Spleen (tissue), 11 donors: ENCODE data around the gene C12orf43. TPM values are rescaled to one million over a fixed set of nuclear protein-coding genes. Genes with fewer than 3 reads are reported as not detected.

Source experiments
- DNase-seq: peaks from one replicate; pipeline ENCODE4 v3.0.0-alpha.2; 2020
- H3K27ac ChIP-seq, 8 donors: fragments of 200-600 bp; sonication (generic) in 7 of 8; 1 replicate in 4 of 8; 2 replicates in 4 of 8; pipeline versions ENCODE4 v1.5.0 to v1.8.0; 2016 to 2021; ENCODE audit warnings: inconsistent platforms in 4 of 8, mild to moderate bottlenecking in 4 of 8, moderate library complexity in 1 of 8
- H3K27me3 ChIP-seq, 7 donors: fragments of 200-600 bp; sonication (generic) in 6 of 7; replicated peaks in 1 of 7; 1 replicate in 4 of 7; 2 replicates in 3 of 7; pipeline versions ENCODE4 v1.5.0 to v1.8.0; 2016 to 2021; ENCODE audit warnings: inconsistent platforms in 3 of 7, mild to moderate bottlenecking in 1 of 7
- H3K36me3 ChIP-seq, 6 donors: fragments of 200-600 bp; sonication (generic) in 5 of 6; 1 replicate in 4 of 6; 2 replicates in 2 of 6; pipeline versions ENCODE4 v1.5.0 to v1.8.0; 2016 to 2021; ENCODE audit warnings: inconsistent platforms in 2 of 6
- H3K4me1 ChIP-seq, 6 donors: fragments of 200-600 bp; sonication (generic) in 5 of 6; 1 replicate in 3 of 6; 2 replicates in 3 of 6; pipeline versions ENCODE4 v1.5.0 to v1.8.0; 2016 to 2021; ENCODE audit warnings: inconsistent platforms in 3 of 6
- H3K4me3 ChIP-seq, 8 donors: fragments of 200-600 bp; sonication (generic) in 7 of 8; 1 replicate in 4 of 8; 2 replicates in 4 of 8; pipeline versions ENCODE4 v1.5.0 to v1.8.0; 2016 to 2021; ENCODE audit warnings: inconsistent platforms in 4 of 8, mild to moderate bottlenecking in 4 of 8, moderate library complexity in 2 of 8
- H3K9me3 ChIP-seq, 8 donors: fragments of 200-600 bp; sonication (generic) in 7 of 8; 1 replicate in 4 of 8; 2 replicates in 4 of 8; pipeline versions ENCODE4 v1.5.0 to v1.8.0; 2016 to 2021; ENCODE audit warnings: inconsistent platforms in 4 of 8
- CTCF ChIP-seq, 11 experiments: fragments of 200-600 bp in 7 of 11; fragments of 450-650 bp in 4 of 11; sonication (generic) in 4 of 11; IDR thresholded peaks in 8 of 11; conservative IDR thresholded peaks in 3 of 11; 1 replicate in 7 of 11; 2 replicates in 4 of 11; pipeline versions ENCODE4 v1.4.0 to v1.8.0; 2016 to 2021; ENCODE audit warnings: antibody characterized with exemption in 11 of 11, inconsistent platforms in 4 of 11, mild to moderate bottlenecking in 1 of 11
- POLR2A ChIP-seq, 3 donors: fragments of 450-650 bp; IDR thresholded peaks; one replicate each; pipeline ENCODE4 v1.5.1; 2017; ENCODE audit warnings: antibody characterized with exemption in 3 of 3, mild to moderate bottlenecking in 1 of 3
- POLR2AphosphoS5 ChIP-seq, 3 donors: sonication (generic); formaldehyde crosslinking; IDR thresholded peaks; one replicate each; pipeline ENCODE4 v1.5.1; 2017; ENCODE audit warnings: antibody characterized with exemption in 3 of 3
- WGBS, 5 donors: extraction: QIAGEN DNeasy Blood & Tissue Kit in 3 of 5; methylation state at CpG; one replicate each; pipeline versions ENCODE4 v1.1.5 to v1.1.7; 2013 to 2018; 5-methylcytosine and 5-hydroxymethylcytosine counted together
- intact Hi-C: fragments of 100-400 bp; cut with DNase I; formaldehyde crosslinking; loops from one replicate; pipeline ENCODE4 v1.15.0; 2023; ENCODE audit warnings: low total_unique reads
- polyA plus RNA-seq, 3 donors: library from polyadenylated mRNA; stranded (reverse); fragments of 200-250 nt; gene quantifications; one replicate each; pipeline ENCODE4 v1.2.1, GENCODE V29; 2013
- total RNA-seq, 7 donors: library from RNA; depleted of rRNA in 3 of 7; stranded (reverse); fragments of >200 nt in 3 of 7; fragmentation: NEBNext Ultra II Directional in 4 of 7; extraction: Animal tissue kit (Norgen Biotek cat#: 25700) in 4 of 7; gene quantifications; one replicate each; pipeline versions ENCODE4 v1.1.0 to v1.2.1, GENCODE V29; 2016 to 2021
- donor health status: healthy with polysubstance abuse.
- donor health status: DM: no; HTN: no; CAD: no; lungs with moderate emphysema.
- donor health status: DM: no; HTN: no; CAD: no.
- donor health status: Bipolar disorder and iron deficiency.
- donor health status: healthy.
- donor health status: DM: no; HTN: no; CAD: no.
- donor health status: DM: yes; HTN: yes; CAD: no.

The C12orf43 gene
- total and polyA plus RNA-seq, 10 donors = 8.0 to 16.8 (median 11.7) TPM

- intact Hi-C loops = no loop called here
- H3K4me3 ChIP-seq = peak overlapping the region in 1 of 8 donors; percentile 79
- 63 to 78% (median 65%) methylated on average over 6 of the region's 6 CpGs for WGBS, 5 donors
- H3K27ac ChIP-seq = peak overlapping the region in 2 of 8 donors; percentile 22 to 58
- no peaks in the 10 kb centered on the region for H3K9me3 ChIP-seq
- H3K4me1 ChIP-seq = peaks cover 7 to 71% (median 54%) of the 10 kb centered on the region in 6 donors
- TF ChIP-seq POLR2AphosphoS5 (IDR thresholded peaks at IDR 0.05) (no peak), CTCF (IDR thresholded peaks at IDR 0.05 in 8 of 11, conservative IDR thresholded peaks at IDR 0.05 in 3 of 11) (no peak), POLR2A (IDR thresholded peaks at IDR 0.05) (no peak)
- DNase-seq = no peak
- peaks cover 0 to 10% (median 0%) of the 10 kb centered on the region in 7 donors for H3K27me3 ChIP-seq
- H3K36me3 ChIP-seq = peaks cover 0 to 17% (median 0%) of the 10 kb centered on the region in 6 donors
Observed at GRCh38 chr12:121036810-121037326, 20.6 kb upstream of the C12orf43 start.

GRCh38 chr12:121034616-121035305, 18.5 kb upstream of the C12orf43 start:
- Histone ChIP-seq H3K36me3 (peaks cover 0 to 34% (median 4%) of the 10 kb centered on the region in 6 donors), H3K27ac (peak overlapping the region in 4 of 8 donors; percentile 27 to 74 (median 48)), H3K4me3 (no peak overlapping the region), H3K27me3 (peaks cover 0 to 10% (median 0%) of the 10 kb centered on the region in 7 donors), H3K4me1 (peaks cover 7 to 69% (median 54%) of the 10 kb centered on the region in 6 donors), H3K9me3 (no peaks in the 10 kb centered on the region)
- TF ChIP-seq POLR2AphosphoS5 (IDR thresholded peaks at IDR 0.05) = no peak
- TF ChIP-seq CTCF (IDR thresholded peaks at IDR 0.05 in 8 of 11, conservative IDR thresholded peaks at IDR 0.05 in 3 of 11) = no peak
- TF ChIP-seq POLR2A (IDR thresholded peaks at IDR 0.05) = no peak
- intact Hi-C loops = no loop called here
- 77 to 84% (median 82%) methylated on average over 9 of the region's 9 CpGs for WGBS, 5 donors
- no peak for DNase-seq

- intact Hi-C loops = no loop called here
- DNase-seq = no peak
- Histone ChIP-seq H3K36me3 (peaks cover 0 to 34% (median 4%) of the 10 kb centered on the region in 6 donors), H3K9me3 (no peaks in the 10 kb centered on the region), H3K4me1 (peaks cover 7 to 59% (median 51%) of the 10 kb centered on the region in 6 donors), H3K27ac (peak overlapping the region in 6 of 8 donors; percentile 3 to 74 (median 35)), H3K27me3 (peaks cover 0 to 10% (median 0%) of the 10 kb centered on the region in 7 donors), H3K4me3 (no peak overlapping the region)
- TF ChIP-seq CTCF (IDR thresholded peaks at IDR 0.05 in 8 of 11, conservative IDR thresholded peaks at IDR 0.05 in 3 of 11) = no peak
- TF ChIP-seq POLR2AphosphoS5 (IDR thresholded peaks at IDR 0.05) = no peak
- no peak for TF ChIP-seq POLR2A (IDR thresholded peaks at IDR 0.05)
- 71 to 82% (median 79%) methylated on average over 10 of the region's 10 CpGs for WGBS, 5 donors
Observed at GRCh38 chr12:121033625-121034349, 17.5 kb upstream of the C12orf43 start.
